ENCODE measurements around the gene MARK1. TPM values are rescaled to one million over a fixed set of nuclear protein-coding genes. Genes with fewer than 3 reads are reported as not detected.

Gene MARK1
- total RNA-seq, 1 experiment from 2014 or later: 17.8 TPM

GRCh38 chr1:220556641-220557040 lies 28.7 kb downstream of the MARK1 start:
- no peak overlapping the region for H2AK5ac ChIP-seq (ENCODE audit: insufficient read length, low read length)
- no peak overlapping the region for H3K14ac ChIP-seq (ENCODE audit: insufficient read depth, low read length)
- Mint-ChIP-seq H3K27me3 (ENCODE audit: low read depth) (no peaks in the 10 kb centered on the region), H3K4me3 (no peak overlapping the region), H3K36me3 (ENCODE audit: insufficient read depth in 1 of 3, low read depth in 3 of 3) (no peaks in the 10 kb centered on the region; a peak in 2 of 7 replicates), H3K4me1 (no peaks in the 10 kb centered on the region), H3K9me3 (no peaks in the 10 kb centered on the region), H3K27ac (no peak overlapping the region)
- no peak overlapping the region for H4K8ac ChIP-seq (replicated peaks; ENCODE audit: insufficient read length, low read depth, low read length)
- no peak overlapping the region for H4K5ac ChIP-seq (ENCODE audit: insufficient read length, low read depth, low read length)
- H2BK15ac ChIP-seq (ENCODE audit: low read depth, low read length): no peak overlapping the region
- no peaks in the 10 kb centered on the region for H3K9me3 ChIP-seq (ENCODE audit: control insufficient read depth, low read depth, low read length)
- TF ChIP-seq CTCF (conservative IDR thresholded peaks at IDR 0.05): no peak
- H4K20me1 ChIP-seq (ENCODE audit: control insufficient read depth, insufficient read depth, insufficient read length): no peaks in the 10 kb centered on the region
- H3K79me2 ChIP-seq (ENCODE audit: insufficient read depth, low read length): peaks cover 15% of the 10 kb centered on the region; the same call in 1 of the 2 replicates
- H3K79me1 ChIP-seq (ENCODE audit: insufficient read depth, low read depth, low read length, poor library complexity, severe bottlenecking): peaks cover 12% of the 10 kb centered on the region
- H2AFZ ChIP-seq (ENCODE audit: low read length): no peak overlapping the region
- H2BK120ac ChIP-seq (ENCODE audit: low read depth, low read length, poor library complexity, severe bottlenecking): no peak overlapping the region
- no peak overlapping the region for H3K18ac ChIP-seq (ENCODE audit: insufficient read length, low read depth, low read length)
- no peak overlapping the region for H3K27ac ChIP-seq (ENCODE audit: insufficient read length, low read depth, low read length)
- no peak for DNase-seq
- no peaks in the 10 kb centered on the region for H3K23me2 ChIP-seq (ENCODE audit: insufficient read length, low read depth, low read length, poor library complexity, severe bottlenecking)
- H3K4me1 ChIP-seq (ENCODE audit: insufficient read depth, low read length): no peaks in the 10 kb centered on the region
- H3K4ac ChIP-seq (ENCODE audit: low read depth, low read length): no peak overlapping the region
- H2BK12ac ChIP-seq (ENCODE audit: insufficient read length, low read depth, low read length): no peak overlapping the region
- H4K91ac ChIP-seq (ENCODE audit: insufficient read length, low read depth, low read length): no peak overlapping the region
- no peak overlapping the region for H3T11ph ChIP-seq (ENCODE audit: low read length)
- H3K56ac ChIP-seq (ENCODE audit: insufficient read length, low read depth, low read length): no peak overlapping the region
- H3K4me2 ChIP-seq (ENCODE audit: insufficient read depth, insufficient read length, low read length): no peak overlapping the region
- no peak overlapping the region for H2BK5ac ChIP-seq (ENCODE audit: insufficient read length, low read length)
- H3K27me3 ChIP-seq (ENCODE audit: insufficient read depth, low read length): no peaks in the 10 kb centered on the region
- H2BK20ac ChIP-seq (ENCODE audit: low read depth, low read length, poor library complexity, severe bottlenecking): no peak overlapping the region
- H3K9ac ChIP-seq (ENCODE audit: extremely low read depth, insufficient read length, low read length): no peak overlapping the region
- H3K23ac ChIP-seq (ENCODE audit: insufficient read length, low read depth, low read length): no peak overlapping the region
